Measurements from ENCODE around the gene CCT8.

The CCT8 gene

DNA sequence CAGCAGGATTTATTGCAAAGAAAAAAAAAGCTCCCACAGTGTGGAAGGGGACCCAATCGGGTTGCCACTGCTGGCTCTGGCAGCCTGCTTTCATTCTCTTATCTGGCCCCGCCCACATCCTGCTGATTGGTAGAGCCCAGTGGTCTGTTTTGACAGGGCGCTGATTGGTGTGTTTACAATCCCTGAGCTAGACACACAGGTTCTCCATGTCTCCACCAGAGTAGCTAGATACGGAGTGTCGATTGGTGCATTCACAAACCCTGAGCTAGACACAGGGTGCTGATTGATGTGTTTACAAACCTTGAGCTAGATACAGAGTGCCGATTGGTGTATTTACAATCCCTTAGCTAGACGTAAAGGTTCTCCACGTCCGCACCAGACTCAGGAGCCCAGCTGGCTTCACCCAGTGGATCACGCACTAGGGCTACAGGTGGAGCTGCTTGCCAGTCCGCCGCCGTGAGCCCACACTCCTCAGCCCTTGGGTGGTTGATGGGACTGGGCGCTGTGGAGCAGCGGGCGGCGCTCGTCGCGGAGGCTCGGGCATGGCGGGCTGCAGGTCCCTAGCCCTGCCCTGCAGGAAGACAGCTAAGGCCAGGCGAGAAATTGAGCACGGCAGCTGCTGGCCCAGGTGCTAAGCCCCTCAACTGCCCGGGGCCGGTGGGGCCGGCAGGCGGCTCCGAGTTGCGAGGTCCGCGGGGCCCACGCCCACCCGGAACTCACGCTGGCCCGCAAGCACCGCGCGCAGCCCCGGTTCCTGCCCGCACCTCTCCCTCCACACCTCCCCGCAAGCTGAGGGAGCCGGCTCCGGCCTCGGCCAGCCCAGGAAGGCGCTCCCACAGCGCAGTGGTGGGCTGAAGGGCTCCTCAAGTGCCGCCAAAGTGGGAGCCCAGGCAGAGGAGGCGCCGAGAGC lies 3.5 kb upstream of the CCT8 start:
- DNase-seq: peak; percentile 15 to 44

DNA sequence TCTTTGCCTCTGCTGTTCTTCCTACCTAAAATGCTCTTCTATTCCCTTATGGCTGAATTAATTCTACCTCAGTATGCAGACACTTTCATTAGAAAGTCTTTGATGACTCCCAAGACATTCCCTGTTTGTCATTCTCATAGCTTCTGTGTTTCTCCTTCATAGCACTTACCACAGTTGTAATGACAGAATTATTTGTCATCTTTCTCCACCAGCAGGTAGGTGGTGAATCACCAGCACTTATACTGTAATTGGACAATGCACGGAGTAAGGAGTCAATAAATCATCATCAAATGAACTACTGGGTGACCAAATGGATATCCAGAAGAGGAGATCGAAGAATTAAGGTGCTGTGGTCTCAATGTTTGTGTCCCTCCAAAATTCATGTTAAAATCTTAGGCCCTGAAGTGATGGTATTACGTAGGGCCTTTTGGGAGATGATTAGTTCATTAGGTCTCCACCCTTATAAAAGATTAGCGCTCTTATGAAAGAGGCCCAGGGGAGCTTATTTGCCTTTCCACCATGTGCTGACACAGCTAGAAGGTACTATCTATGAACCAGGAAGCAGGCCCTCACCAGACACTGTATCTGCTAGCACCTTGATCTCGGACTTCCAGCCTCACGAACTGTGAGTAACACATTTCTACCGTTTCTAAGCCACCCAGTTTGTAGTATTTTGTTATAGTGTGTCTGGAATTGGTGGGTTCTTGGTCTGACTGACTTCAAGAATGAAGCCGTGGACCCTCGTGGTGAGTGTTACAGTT lies 2.4 kb upstream of the CCT8 start:
- DNase-seq: no peak

DNA sequence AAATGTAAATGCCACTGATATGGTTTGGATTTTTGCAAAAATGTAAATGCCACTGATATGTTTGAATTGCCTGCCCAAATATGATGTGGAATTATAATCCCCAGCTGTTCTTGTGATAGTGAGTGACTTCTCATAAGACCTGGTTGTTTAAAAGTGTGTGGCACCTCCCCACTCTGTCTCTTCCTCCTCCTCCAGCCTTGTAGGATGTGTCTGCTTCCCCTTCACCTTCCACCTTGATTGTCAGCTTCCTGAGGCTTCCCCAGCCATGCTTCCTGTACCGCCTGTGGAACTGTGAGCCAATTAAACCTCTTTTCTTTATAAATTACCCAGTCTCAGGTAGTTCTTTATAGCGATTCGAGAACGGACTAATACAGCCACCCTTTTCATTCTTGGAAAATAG lies 1.3 kb upstream of the CCT8 start:
- no peak for DNase-seq

DNA sequence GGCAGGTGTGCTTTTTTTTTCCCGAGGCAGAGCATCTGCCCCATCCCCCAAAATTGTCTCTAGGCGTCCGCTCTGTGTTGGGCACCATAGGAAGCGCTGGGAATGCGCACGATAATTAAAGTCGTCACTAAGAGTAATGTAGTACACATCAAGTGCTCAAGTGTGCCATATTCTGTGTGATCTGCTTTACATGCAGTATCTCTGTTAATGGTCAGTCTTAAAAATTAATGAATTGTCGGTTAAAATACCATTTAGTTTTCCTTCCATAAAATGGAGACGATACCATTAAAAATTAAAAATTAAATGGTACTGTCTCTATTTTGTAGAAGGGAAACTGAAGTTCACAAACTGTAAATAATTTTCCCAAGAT lies 544 bp upstream of the CCT8 start:
- no peak for DNase-seq

DNA sequence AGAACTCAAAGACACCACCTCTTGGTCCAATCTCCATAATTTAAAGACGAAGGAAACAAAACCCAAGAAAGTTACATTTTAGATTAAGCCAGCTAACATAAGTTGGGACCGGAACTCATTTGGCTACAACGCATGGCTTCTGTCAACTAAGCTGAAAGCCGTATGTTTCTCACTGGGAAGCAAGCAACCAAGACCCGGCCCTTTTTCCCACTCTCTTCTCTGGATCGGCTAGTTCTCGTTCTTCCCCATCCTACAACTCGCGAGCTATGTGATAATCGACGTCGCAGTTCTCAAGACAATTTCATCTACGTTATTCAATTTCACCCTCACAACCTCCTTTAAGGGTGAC lies 601 bp downstream of the CCT8 start:
- peak in 1 of 2 experiments; percentile 37 for DNase-seq

DNA sequence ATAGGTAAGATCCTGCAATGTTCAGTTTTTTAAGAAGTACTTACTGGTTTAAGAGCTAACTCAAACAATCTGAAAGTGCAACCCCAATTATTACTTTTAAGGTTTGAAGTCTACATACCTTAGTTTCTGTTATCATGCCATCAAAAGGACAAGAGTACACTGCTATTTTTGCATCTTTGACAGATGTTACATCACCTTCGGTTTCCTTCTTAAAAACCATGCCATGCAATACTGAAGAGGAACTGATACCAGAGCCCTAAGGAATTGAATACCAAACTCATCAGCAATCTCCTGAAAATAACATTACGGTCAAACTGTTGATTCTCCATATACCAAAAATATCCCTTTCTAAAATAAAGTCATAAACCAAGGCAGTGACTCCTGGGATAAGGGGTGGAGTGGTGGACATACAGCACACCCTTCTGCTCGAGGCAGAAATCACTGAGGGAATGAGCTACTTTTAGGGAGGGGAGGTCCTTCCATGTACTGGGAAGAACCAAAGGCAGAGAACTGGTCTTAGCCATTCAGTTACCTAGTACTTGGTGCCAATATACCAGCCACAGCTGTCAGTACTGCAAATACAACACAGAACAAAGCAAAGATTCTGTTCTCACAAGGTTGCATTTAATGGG lies 8.5 kb downstream of the CCT8 start:
- DNase-seq: no peak

DNA sequence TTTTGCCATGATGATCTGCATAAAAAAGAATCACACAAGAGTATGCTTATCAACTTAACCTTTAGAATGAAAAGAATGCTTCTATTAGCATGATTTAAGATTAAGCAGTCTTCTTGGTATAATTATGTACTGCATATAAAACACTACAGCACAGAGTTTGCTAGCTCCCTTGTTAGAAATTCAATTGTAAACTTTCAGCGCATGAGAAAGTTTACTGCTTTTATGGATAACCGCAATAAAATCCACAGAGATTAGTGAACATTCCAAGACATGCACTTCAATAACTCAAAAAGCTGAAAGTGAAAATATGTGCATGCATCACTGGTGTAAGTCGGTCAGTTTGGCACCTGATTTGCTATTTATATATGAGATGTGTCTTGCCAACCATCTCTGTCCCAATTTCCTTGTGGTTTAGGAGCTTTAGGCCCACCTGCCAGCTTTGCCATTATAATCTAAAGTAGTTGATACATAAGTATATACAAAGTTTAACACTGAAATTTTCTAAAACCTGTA lies 16.9 kb downstream of the CCT8 start:
- DNase-seq: no peak

DNA sequence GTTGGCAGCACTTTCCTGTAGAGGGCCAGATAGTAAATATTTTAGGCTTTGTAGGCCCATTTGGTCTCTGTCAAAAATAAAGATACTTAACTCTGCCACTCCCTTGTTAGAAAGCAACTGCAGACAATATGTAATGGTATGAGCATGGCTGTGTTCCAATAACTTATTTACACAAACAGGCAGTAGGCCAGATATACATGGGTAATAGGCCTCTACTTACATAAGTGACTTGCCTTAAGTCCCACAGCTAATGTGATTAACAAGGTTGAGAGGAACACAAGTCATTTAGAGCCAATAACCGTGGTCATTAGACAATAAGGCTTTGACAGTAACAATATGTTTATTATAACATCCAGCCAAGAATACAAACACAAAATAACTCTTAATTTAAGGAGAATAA lies 17.4 kb downstream of the CCT8 start:
- peak in 1 of 2 experiments; percentile 19 for DNase-seq

DNA sequence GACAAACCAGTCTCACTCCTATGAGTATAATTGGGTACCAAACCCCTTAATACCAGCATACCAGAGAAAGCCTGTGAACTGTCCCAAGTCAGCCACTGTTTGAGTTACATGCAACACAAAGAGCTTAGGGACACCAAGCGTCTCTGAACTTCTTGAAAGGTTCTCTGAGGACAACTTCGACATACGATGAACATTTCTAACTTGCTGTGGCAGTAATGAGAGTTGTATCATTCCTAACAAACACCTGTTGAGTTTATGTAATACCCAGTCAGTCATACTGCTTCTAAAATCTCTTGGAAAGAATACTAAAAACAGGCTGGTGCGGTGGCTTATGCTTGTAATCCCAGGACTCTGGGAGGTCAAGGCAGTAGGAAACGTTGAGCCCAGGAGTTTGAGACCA lies 18.4 kb downstream of the CCT8 start:
- no peak for DNase-seq

DNA sequence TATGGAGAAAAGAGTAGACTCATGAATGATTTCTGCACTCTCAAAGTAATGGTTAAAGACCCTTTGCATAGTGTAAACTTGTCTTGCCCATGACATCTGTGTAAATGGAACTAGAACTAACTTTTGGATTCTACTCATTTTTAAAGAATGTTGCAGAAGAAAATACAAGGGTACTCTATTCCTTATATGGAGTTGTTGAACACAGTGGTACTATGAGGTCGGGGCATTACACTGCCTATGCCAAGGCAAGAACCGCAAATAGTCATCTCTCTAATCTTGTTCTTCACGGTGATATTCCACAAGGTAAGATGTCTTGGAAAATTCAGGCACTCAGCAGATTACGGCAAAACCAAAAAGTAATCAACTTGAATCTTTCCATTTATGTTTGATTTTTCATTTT lies 19.8 kb downstream of the CCT8 start:
- no peak for DNase-seq

DNA sequence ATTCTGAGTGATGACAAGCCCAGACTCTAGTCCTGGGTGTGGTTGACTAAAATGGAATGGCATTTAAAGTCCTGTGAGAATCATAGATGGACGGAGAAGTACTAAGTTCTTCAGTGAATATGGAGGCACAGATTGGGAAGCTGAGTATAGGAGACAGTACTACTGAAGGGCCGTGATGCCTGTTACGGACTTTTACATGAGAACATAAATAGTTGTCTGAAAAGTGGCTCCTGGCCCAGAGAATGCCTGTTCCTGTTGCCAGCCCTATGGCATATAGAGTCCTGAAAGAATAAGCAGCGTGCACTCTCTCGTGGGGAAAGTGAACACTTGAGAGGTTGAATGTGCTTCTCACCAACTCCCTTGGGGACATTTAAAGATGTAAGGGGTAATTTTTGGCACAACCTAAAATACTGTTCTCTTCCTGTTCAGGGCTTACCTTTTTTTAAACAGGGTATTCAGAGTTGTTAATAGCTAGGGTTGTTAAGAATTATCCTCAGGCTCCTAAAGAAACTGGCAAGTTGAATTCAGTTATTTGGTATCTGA lies 20.4 kb downstream of the CCT8 start:
- DNase-seq: no peak

DNA sequence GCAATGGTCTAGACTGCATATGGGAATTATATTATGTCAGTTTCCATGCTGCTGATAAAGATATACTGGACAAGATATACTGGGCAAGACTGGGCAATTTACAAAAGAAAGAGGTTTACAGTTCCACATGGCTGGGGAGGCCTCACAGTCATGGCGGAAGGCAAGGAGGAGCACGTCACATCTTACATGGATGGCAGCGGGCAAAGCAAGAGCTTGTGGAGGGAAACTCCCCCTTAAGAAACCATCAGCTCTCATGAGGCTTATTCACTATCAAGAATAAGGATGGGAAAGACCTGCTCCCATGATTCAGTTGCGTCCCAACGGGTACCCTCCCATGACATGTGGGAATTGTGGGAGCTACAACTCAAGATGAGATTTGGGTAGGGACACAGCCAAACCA lies 21.2 kb downstream of the CCT8 start:
- DNase-seq: no peak

DNA sequence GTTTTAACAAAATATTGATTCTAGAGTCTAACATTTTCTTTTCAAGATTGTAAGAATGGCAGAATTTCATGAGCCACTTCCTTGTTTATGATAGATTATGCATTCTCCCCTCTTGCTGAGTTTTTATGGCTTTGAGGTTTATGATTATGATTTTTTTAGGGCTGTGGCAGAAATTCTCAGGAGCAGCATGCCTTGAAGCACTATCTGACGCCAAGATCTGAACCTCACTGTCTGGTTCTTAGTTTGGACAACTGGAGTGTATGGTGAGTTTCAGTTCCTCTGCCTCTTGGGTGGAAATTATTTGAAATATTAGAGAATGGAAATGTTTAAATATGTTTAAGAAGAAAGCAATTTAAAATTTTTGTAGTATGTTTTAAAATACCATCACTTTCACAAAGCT lies 38.8 kb downstream of the CCT8 start:
- DNase-seq: no peak

DNA sequence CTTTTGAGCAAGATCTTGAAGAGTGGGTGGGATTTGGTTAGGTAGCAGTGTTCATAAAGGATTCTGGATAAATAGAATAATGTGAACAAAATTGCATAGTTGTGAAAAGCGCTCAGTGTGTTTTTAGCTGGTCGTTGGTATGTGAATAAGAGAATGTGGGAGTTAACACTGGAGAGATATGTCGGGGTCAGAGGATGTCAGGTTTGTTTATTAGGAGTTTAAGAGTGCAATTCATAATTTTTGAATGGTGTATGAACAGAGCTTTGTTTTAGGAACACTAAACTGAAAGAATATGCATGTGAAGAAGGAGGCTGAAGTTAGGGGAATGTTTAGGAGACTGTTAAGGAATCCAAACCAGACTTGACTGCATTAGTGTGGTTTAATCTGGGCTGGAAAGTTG lies 39.6 kb downstream of the CCT8 start:
- no peak for DNase-seq

DNA sequence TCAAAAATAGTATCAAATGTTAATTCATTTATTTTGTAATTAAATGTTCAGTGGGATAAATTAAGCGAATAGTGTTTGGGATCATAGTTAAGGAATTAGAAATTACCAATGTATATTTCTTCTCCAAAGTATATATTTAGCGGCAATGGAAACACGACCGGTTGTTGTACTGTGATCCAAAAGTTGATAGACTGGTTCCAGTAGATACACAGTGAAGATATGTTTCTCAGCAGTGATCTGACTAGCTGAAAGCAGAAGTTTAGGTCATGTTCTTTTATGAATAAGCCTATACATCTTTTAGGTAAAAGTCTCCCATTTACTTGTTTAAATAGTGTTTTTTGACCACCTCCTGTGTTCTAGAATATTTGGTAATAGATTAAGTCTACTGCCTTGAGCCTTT lies 40.1 kb downstream of the CCT8 start:
- DNase-seq: no peak

DNA sequence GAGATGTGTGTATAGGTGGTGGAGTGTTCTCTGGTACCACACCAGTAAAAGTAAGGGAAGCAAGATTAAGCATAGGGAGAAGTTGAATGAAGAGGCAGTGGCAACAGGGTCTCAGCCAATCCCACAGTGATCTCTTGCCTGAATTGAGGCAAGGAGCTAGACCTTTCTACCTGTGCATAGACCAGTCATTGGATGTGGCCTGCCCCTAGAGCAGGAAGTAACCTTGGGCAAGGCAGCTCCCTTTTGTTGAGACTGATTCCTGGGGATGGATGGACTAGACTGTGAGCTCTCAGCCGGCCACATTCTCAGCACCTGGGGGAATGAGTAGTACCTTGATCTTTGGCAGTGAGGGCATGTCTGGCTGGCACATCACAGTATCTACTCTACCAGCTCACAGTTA lies 42.5 kb downstream of the CCT8 start:
- no peak for DNase-seq

DNA sequence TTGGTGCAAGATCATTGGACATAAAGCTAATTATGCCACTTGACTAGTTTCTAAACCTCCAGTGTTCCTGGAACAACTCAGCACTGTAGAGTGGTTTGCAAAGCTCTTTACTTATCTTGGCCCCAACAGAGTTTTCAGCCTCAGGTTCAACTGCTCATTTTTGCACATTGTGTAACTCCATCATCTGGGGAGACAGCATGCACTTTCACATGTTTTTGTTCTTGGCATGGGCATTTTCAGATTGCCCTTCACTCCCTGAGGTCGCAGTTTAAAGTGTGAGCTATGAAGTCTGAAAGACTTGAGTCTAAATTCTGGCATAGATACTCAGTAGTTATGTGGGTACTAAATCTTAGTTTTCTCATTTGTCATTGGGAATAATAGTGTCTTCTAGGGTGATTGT lies 43.9 kb downstream of the CCT8 start:
- DNase-seq: no peak

DNA sequence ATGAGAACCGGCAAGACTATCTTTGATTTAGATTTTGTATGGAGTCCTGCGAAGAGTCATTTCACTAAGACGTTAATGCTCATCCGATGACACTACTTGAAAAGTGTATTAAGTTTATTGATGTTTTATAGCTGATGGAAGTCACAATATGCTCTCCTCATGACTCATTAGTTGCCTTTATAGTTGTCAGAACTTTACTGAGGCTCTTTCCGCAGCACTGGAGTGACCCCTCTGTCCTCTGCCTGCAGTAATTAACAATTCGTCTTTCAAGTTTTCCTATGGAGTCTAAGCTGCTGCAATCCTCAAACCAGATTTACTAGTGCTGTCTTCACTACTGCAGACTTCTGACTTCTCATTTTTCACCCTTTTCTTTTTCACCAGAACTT lies 48.1 kb downstream of the CCT8 start:
- no peak for DNase-seq

DNA sequence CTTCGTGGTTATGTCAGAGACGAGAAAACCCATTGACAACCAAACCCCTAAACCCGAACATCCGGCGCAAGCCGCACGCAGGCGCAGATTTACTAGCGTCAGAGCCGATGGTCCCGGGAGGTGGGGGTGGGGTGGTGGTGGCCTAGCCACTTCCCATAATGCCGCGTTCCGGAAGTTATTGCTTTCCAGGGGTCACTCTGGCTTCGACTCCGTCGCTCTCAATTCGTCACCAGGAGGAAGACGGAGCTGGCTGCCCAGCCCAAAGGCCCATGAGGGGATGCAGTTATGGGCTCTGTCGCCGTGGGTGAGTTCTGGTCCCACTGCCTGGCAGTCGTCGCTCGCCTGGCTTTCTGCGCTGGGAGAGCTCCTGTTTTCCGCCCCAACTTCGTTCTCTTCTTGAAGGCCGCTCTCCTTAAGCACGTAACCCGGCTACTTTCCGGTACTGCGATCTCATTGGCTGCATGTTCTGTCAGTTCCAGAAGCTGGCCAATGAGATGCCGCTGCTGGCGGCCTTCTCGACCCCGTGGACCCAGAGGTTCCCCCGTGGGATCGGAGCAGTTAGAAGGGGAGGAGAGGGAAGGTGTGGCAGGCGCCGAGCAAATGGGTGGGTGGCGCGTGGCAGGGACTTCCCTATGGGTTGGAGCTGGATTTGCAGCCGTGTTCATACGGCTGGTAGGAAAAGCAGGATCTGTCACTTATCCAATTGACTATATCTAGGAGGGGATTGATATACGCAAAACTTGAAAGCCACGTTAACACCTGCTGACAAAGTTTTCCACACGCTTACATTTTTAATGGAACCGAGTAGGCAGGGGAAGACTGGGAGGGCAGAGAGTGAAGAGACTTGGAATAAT lies 48.7 kb downstream of the CCT8 start, which contains the start of gene USP16:
Gene USP16, plus strand, starts transcription at position 195 of the 854 bp plus-strand sequence. CDS start 3,246 bp downstream, outside the sequence.
- DNase-seq: peak; percentile 86 to 95

DNA sequence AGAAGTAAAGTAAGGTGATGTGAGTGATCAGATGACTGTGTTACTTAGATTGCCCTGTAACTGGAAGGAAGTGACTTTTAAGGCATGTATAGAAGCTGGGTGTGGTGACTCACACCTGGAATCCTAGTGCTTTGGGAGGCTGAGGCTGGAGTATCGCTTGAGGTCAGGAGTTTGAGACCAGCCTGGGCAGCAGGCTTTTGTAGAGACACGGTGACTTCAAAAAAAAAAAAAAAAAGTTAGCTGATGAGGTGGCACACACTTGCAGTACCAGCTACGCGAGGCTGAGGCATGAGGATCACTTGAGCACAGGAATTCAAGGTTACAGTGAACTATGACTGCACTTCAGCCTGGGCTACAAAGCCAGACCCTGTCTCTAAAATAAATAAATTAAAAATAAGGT lies 51.3 kb downstream of the CCT8 start:
- no peak for DNase-seq

DNA sequence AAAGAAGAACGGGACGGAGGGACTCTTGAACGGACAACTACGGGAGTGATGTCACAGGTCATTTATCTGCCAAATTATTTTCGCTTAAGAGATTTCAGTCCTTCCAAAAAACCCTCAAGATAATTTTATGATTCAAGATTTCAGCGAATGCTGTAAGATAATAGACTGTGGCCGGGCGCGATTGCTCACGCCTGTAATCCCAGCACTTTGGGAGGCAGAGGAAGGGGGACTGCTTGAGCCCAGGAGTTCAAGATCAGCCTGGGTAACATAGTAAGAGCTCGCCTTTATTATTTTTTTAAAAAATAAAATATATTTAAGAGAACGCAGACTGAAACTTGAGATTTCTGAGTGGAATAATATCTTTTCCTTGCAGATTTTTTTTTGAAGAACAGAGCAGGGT lies 54.9 kb downstream of the CCT8 start:
- no peak for DNase-seq

DNA sequence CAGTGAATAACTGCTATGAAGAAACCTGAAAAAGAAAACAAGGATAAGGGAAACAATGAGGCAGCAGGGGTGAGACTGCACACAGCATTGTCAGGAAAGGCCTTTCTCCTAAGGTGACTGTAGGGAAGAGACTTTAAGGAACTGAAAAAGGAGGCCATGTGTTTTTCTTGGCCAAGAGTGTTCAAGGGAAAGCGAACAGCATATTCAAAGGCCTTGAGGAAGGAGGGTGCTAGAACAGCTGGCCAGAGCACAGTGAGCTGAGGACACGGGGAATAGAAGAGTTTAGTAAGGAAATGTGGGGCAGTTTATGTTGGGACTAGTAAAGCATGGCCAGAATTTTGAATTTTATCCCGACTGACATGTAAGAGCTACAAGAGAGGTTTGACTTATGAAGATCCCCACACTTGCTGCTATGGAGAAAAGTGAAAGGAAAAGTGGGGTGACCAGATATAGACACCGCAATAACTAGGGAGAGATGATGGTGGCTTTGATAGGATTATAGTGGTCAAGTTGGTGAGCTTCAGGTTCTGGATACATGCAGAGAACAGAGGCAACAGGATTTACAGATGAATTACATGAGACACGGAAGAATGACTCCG lies 55.7 kb downstream of the CCT8 start:
- no peak for DNase-seq
